Colonic mucosa (tissue), 4 donors: Measurements from ENCODE around the gene CCDC175. TPM values are rescaled to one million over a fixed set of nuclear protein-coding genes. Genes with fewer than 3 reads are reported as not detected.

ENCODE experiments used
- DNase-seq: peaks from one replicate; pipeline ENCODE4 v3.0.0-alpha.2; 2020
- H3K27ac ChIP-seq: fragments of 200-600 bp; one replicate; pipeline ENCODE4 v1.8.0; 2021
- H3K27me3 ChIP-seq: fragments of 200-600 bp; one replicate; pipeline ENCODE4 v1.8.0; 2021
- H3K36me3 ChIP-seq: fragments of 200-600 bp; one replicate; pipeline ENCODE4 v1.8.0; 2021
- H3K4me1 ChIP-seq: fragments of 200-600 bp; one replicate; pipeline ENCODE4 v1.8.0; 2021; ENCODE audit warnings: mild to moderate bottlenecking
- H3K4me3 ChIP-seq: fragments of 200-600 bp; one replicate; pipeline ENCODE4 v1.8.0; 2021
- H3K9ac ChIP-seq, 2 donors: one replicate each; pipeline ENCODE4 v1.7.0; 2013; ENCODE audit warnings: control low read depth in 2 of 2, low read depth in 2 of 2, low read length in 2 of 2
- H3K9me3 ChIP-seq: fragments of 200-600 bp; one replicate; pipeline ENCODE4 v1.8.0; 2021
- CTCF ChIP-seq: fragments of 200-600 bp; IDR thresholded peaks from one replicate; pipeline ENCODE4 v1.8.0; 2022; ENCODE audit warnings: antibody characterized with exemption, mild to moderate bottlenecking
- intact Hi-C: fragments of 100-400 bp; cut with DNase I; formaldehyde crosslinking; loops from one replicate; pipeline ENCODE4 v1.14.1; 2022
- total RNA-seq, 2 donors: library from RNA; stranded (reverse); fragmentation: NEBNext Ultra II Directional in 1 of 2; extraction: Animal tissue kit (Norgen Biotek cat#: 25700) in 1 of 2; gene quantifications; one replicate each; pipeline ENCODE4 v1.2.1, GENCODE V29; 2021
- donor health status: healthy.
- donor health status: DM: no; HTN: no; CAD: no.
- donor health status: DM: no; HTN: no; CAD: no.

The CCDC175 gene
- total RNA-seq, 2 donors from 2014 or later = 0.27 to 0.32 TPM

GRCh38 chr14:59540852-59541251, 35.8 kb downstream of the CCDC175 start:
- H3K4me3 ChIP-seq = no peak overlapping the region
- no peak overlapping the region for H3K9ac ChIP-seq
- no peaks in the 10 kb centered on the region for H3K27me3 ChIP-seq
- no peaks in the 10 kb centered on the region for H3K36me3 ChIP-seq
- no peaks in the 10 kb centered on the region for H3K9me3 ChIP-seq
- no peak for TF ChIP-seq CTCF
- DNase-seq = no peak
- no peaks in the 10 kb centered on the region for H3K4me1 ChIP-seq
- intact Hi-C loops = no loop called here
- H3K27ac ChIP-seq = no peak overlapping the region

GRCh38 chr14:59538936-59539335, 37.7 kb downstream of the CCDC175 start:
- Histone ChIP-seq H3K9ac (no peak overlapping the region), H3K36me3 (no peaks in the 10 kb centered on the region), H3K4me1 (no peaks in the 10 kb centered on the region), H3K27ac (no peak overlapping the region), H3K9me3 (no peaks in the 10 kb centered on the region), H3K27me3 (no peaks in the 10 kb centered on the region), H3K4me3 (no peak overlapping the region)
- intact Hi-C loops = no loop called here
- TF ChIP-seq CTCF = no peak
- no peak for DNase-seq

GRCh38 chr14:59537476-59537875, 39.1 kb downstream of the CCDC175 start:
- Histone ChIP-seq H3K4me1 (no peaks in the 10 kb centered on the region), H3K27me3 (no peaks in the 10 kb centered on the region), H3K9ac (no peak overlapping the region), H3K36me3 (no peaks in the 10 kb centered on the region), H3K27ac (no peak overlapping the region), H3K4me3 (no peak overlapping the region), H3K9me3 (no peaks in the 10 kb centered on the region)
- intact Hi-C loops = no loop called here
- no peak for DNase-seq
- no peak for TF ChIP-seq CTCF

GRCh38 chr14:59534361-59534987, 42.1 kb downstream of the CCDC175 start:
- no peak overlapping the region for H3K4me3 ChIP-seq
- no peak for TF ChIP-seq CTCF
- intact Hi-C loops = no loop called here
- H3K36me3 ChIP-seq = no peaks in the 10 kb centered on the region
- no peaks in the 10 kb centered on the region for H3K4me1 ChIP-seq
- DNase-seq = no peak
- no peak overlapping the region for H3K9ac ChIP-seq
- H3K9me3 ChIP-seq = no peaks in the 10 kb centered on the region
- H3K27me3 ChIP-seq = no peaks in the 10 kb centered on the region
- no peak overlapping the region for H3K27ac ChIP-seq

GRCh38 chr14:59532419-59532818, 44.2 kb downstream of the CCDC175 start:
- DNase-seq = no peak
- Histone ChIP-seq H3K4me1 (no peaks in the 10 kb centered on the region), H3K9ac (no peak overlapping the region), H3K27ac (no peak overlapping the region), H3K36me3 (no peaks in the 10 kb centered on the region), H3K4me3 (no peak overlapping the region), H3K27me3 (no peaks in the 10 kb centered on the region), H3K9me3 (no peaks in the 10 kb centered on the region)
- no peak for TF ChIP-seq CTCF
- intact Hi-C loops = no loop called here
